Measurements from ENCODE around the gene PYGM. TPM values are rescaled to one million over a fixed set of nuclear protein-coding genes. Genes with fewer than 3 reads are reported as not detected.

The PYGM gene
- total RNA-seq, 2 experiments from 2014 or later: 2.2 TPM

- DNase-seq (ENCODE audit: low spot score): peak; percentile 37
Observed at GRCh38 chr11:64801561-64802369, 42.0 kb upstream of the PYGM start.

DNA sequence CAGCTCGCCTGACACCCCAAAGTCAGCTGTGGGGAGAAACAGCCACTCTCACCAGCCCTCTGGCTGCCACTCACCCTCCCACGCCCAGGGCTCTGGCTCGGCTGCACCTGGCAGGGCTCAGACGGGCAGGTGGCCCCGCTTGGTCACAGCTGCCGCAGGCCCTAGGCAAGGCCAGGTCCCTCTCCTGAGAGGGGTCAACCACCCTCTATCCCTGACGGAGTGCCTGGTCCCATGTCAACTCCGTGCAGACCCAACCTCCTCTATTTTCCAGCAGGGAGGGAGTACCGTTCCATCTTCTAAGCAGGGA, 41.3 kb upstream of the PYGM start:
- peak; percentile 20 for DNase-seq (ENCODE audit: low spot score)
- Histone ChIP-seq H4K20me1 (ENCODE audit: insufficient read depth, low read length) (no peaks in the 10 kb centered on the region), H3K9me3 (ENCODE audit: low read length) (no peaks in the 10 kb centered on the region), H3K79me2 (ENCODE audit: insufficient read depth, low read depth, low read length) (peaks cover 18% of the 10 kb centered on the region; the same call in 1 of the 2 replicates), H2AFZ (ENCODE audit: low read length) (no peak overlapping the region), H3K27ac (ENCODE audit: low read depth, low read length, poor library complexity, severe bottlenecking) (peak overlapping the region; percentile 82), H3K4me2 (ENCODE audit: low read length) (peak overlapping the region; percentile 91), H3K9me2 (ENCODE audit: insufficient read depth, low read length) (no peaks in the 10 kb centered on the region), H3K4me3 (ENCODE audit: low read depth, low read length, poor library complexity, severe bottlenecking) (peak overlapping the region; percentile 78), H3K36me3 (ENCODE audit: insufficient read depth, low read length) (peaks cover 73% of the 10 kb centered on the region), H3K4me1 (ENCODE audit: insufficient read depth, low read length, poor library complexity, severe bottlenecking) (peaks cover 47% of the 10 kb centered on the region)
- BruUV-seq (replicated peaks): no TSS peak
- intact Hi-C loops (cut with micrococcal nuclease; ENCODE audit: unreplicated experiment): no loop called here
- POLR2A ChIA-PET: interaction anchor here (3.0 kb wide), 1 partner anchor 9 kb away, joined by 14 read pairs; the partner anchor contains the start of gene MEN1
- no peak for TF ChIP-seq EZH2phosphoT487 (IDR thresholded peaks at IDR 0.05; ENCODE audit: borderline replicate concordance, low read depth, low read length)
- TF ChIP-seq, protein P1, sequence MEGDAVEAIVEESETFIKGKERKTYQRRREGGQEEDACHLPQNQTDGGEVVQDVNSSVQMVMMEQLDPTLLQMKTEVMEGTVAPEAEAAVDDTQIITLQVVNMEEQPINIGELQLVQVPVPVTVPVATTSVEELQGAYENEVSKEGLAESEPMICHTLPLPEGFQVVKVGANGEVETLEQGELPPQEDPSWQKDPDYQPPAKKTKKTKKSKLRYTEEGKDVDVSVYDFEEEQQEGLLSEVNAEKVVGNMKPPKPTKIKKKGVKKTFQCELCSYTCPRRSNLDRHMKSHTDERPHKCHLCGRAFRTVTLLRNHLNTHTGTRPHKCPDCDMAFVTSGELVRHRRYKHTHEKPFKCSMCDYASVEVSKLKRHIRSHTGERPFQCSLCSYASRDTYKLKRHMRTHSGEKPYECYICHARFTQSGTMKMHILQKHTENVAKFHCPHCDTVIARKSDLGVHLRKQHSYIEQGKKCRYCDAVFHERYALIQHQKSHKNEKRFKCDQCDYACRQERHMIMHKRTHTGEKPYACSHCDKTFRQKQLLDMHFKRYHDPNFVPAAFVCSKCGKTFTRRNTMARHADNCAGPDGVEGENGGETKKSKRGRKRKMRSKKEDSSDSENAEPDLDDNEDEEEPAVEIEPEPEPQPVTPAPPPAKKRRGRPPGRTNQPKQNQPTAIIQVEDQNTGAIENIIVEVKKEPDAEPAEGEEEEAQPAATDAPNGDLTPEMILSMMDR (conservative IDR thresholded peaks at IDR 0.05; ENCODE audit: low read length): no peak
- CTCF ChIA-PET (ENCODE audit: unreplicated experiment): no interaction called here

More at GRCh38 chr11:64801561-64802369, 42.0 kb upstream of the PYGM start:
- CTCF ChIA-PET (ENCODE audit: unreplicated experiment): interaction anchor here (0.6 to 0.7 kb wide), 2 partner anchors 8 to 54 kb away, joined by 3 to 4 read pairs; no protein-coding TSS in a partner anchor
- Histone ChIP-seq H3K36me3 (ENCODE audit: insufficient read depth, low read length) (peaks cover 73% of the 10 kb centered on the region), H2AFZ (ENCODE audit: low read length) (peak overlapping the region; percentile 28; the same call in 1 of the 2 replicates), H3K4me1 (ENCODE audit: insufficient read depth, low read length, poor library complexity, severe bottlenecking) (peaks cover 47% of the 10 kb centered on the region), H3K79me2 (ENCODE audit: insufficient read depth, low read depth, low read length) (peaks cover 18% of the 10 kb centered on the region; the same call in 1 of the 2 replicates), H3K4me3 (ENCODE audit: low read depth, low read length, poor library complexity, severe bottlenecking) (peak overlapping the region; percentile 78), H3K27ac (ENCODE audit: low read depth, low read length, poor library complexity, severe bottlenecking) (peak overlapping the region; percentile 82), H3K9me3 (ENCODE audit: low read length) (no peaks in the 10 kb centered on the region), H3K4me2 (ENCODE audit: low read length) (peak overlapping the region; percentile 91), H4K20me1 (ENCODE audit: insufficient read depth, low read length) (no peaks in the 10 kb centered on the region), H3K9me2 (ENCODE audit: insufficient read depth, low read length) (no peaks in the 10 kb centered on the region)
- TF ChIP-seq, protein P1 (conservative IDR thresholded peaks at IDR 0.05; ENCODE audit: low read length): 0 out of 2 replicates have a peak, but pooled peaks have one; percentile 20
- no peak for TF ChIP-seq EZH2phosphoT487 (IDR thresholded peaks at IDR 0.05; ENCODE audit: borderline replicate concordance, low read depth, low read length)
- no TSS peak for BruUV-seq (replicated peaks)
- POLR2A ChIA-PET: interaction anchor here (0.6 to 3.0 kb wide), 3 partner anchors 8 to 117 kb away, joined by 3 to 14 read pairs (median 3); partner anchors contain the start of genes MEN1 and SF1
- intact Hi-C loops (cut with micrococcal nuclease; ENCODE audit: unreplicated experiment): loop anchor here (1.0 to 2.0 kb wide), 4 partner anchors 15 to 59 kb away; partner anchors contain the start of genes CDC42BPG and SF1

All from OCI-LY7 (cell line).